ENCODE results near the gene CMTM7.
"Not testable (repeated sequence)": the region's sequence is repeated elsewhere in the genome, so short reads cannot be mapped to it uniquely, and the experiment has no call there.

Gene CMTM7

GRCh38 chr3:32438596-32439344 is 47.1 kb downstream of the CMTM7 start:
- no peak for DNase-seq (ENCODE audit: low spot score)

GRCh38 chr3:32439421-32439820 is 47.8 kb downstream of the CMTM7 start:
- DNase-seq (ENCODE audit: low spot score): not testable (repeated sequence)

- DNase-seq (ENCODE audit: low spot score): no peak
These were observed 49.1 kb downstream of the CMTM7 start for GRCh38 chr3:32440611-32441350.

GRCh38 chr3:32442766-32443165 is 51.1 kb downstream of the CMTM7 start:
- no peak for DNase-seq (ENCODE audit: low spot score)

GRCh38 chr3:32443478-32443877 is 51.8 kb downstream of the CMTM7 start:
- no peak for DNase-seq (ENCODE audit: low spot score)

- no peak for DNase-seq (ENCODE audit: low spot score)
These were observed 56.3 kb downstream of the CMTM7 start for GRCh38 chr3:32447865-32448400.

- no peak for DNase-seq (ENCODE audit: low spot score)
These were observed 57.2 kb downstream of the CMTM7 start for GRCh38 chr3:32448686-32449474.

GRCh38 chr3:32449691-32450090 is 58.0 kb downstream of the CMTM7 start:
- no peak for DNase-seq (ENCODE audit: low spot score)

- DNase-seq (ENCODE audit: low spot score): no peak
These were observed 58.8 kb downstream of the CMTM7 start for GRCh38 chr3:32450426-32450825.

- DNase-seq (ENCODE audit: low spot score): no peak
These were observed 59.5 kb downstream of the CMTM7 start for GRCh38 chr3:32450992-32451659.

- no peak for DNase-seq (ENCODE audit: low spot score)
These were observed 60.4 kb downstream of the CMTM7 start for GRCh38 chr3:32452009-32452408.

- DNase-seq (ENCODE audit: low spot score): no peak
These were observed 61.7 kb downstream of the CMTM7 start for GRCh38 chr3:32453346-32453745.

GRCh38 chr3:32454111-32454510 is 62.5 kb downstream of the CMTM7 start:
- DNase-seq (ENCODE audit: low spot score): no peak

GRCh38 chr3:32454731-32455608 is 63.3 kb downstream of the CMTM7 start:
- DNase-seq (ENCODE audit: low spot score): no peak

- no peak for DNase-seq (ENCODE audit: low spot score)
These were observed 64.2 kb downstream of the CMTM7 start for GRCh38 chr3:32455609-32456428.

- no peak for DNase-seq (ENCODE audit: low spot score)
These were observed 64.9 kb downstream of the CMTM7 start for GRCh38 chr3:32456429-32457130.

- no peak for DNase-seq (ENCODE audit: low spot score)
These were observed 66.4 kb downstream of the CMTM7 start for GRCh38 chr3:32457971-32458471.

- no peak for DNase-seq (ENCODE audit: low spot score)
These were observed 67.8 kb downstream of the CMTM7 start for GRCh38 chr3:32459450-32459849.

Data from COLO829 (cell line).